HG03565 (cell line): Measurements from ENCODE around the gene GRM1.

Experiments
- ATAC-seq: cut with Tn5 transposase; IDR thresholded peaks from one replicate; pipeline ENCODE4 v1.9.1; 2021; ENCODE audit warnings: mild to moderate bottlenecking, moderate library complexity; ENCODE audit not compliant: unreplicated experiment

Gene GRM1

DNA sequence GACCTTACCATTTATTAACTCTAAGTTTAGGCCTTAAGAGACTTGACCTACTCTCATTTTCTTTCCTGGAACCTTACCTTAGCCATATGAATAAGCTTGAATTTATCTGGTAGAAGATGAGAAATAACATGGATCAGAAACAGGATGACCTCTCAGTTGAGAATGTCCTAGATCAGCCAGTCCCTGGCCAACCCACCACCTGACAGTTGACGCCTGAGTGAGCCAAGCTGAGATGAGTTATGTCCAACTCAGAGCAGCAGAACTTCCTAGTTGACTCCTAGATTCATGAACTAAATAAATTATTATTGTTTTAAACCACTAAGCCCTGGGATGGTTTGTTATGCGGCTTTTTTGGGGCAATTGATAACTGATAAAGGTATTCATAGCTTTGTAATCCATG, 281.8 kb downstream of the GRM1 start:
- ATAC-seq: no peak

DNA sequence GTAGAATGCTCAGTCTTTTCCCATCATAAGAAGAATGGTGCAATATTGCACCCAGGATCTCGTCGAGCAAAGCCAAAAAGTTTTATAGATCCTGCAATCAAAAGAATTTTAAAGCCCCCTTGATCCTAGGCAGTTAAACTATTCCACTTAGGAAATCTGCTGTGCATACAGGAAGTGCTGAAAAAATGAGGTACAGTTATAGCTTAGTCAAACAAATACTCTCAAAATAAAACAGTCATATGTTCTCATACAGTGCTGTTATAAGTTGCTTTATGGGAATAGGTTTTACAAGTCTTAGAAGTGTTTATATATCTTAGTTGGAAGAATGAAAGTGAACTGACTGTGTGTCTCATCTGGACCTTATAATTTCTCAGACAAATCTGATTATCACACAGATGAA, 282.2 kb downstream of the GRM1 start:
- no peak for ATAC-seq

DNA sequence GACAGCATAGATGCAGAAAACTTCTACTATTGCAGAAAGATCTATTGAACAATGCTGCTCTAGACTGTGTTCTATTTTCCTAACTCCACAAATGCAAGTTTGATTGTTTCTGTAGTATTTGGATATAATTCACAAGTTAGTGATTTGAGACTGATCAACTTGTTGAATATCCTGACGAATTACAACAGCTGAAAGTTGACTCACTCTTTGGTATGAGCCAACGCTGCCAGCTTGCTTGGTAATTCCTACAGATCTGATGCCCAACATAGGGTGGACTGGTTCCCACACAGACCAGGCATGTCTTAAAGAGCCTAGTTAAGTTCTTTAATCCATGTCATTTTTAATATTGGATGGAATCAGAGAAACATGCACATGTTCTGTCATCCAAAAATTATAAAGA, 283.7 kb downstream of the GRM1 start:
- ATAC-seq: no peak

DNA sequence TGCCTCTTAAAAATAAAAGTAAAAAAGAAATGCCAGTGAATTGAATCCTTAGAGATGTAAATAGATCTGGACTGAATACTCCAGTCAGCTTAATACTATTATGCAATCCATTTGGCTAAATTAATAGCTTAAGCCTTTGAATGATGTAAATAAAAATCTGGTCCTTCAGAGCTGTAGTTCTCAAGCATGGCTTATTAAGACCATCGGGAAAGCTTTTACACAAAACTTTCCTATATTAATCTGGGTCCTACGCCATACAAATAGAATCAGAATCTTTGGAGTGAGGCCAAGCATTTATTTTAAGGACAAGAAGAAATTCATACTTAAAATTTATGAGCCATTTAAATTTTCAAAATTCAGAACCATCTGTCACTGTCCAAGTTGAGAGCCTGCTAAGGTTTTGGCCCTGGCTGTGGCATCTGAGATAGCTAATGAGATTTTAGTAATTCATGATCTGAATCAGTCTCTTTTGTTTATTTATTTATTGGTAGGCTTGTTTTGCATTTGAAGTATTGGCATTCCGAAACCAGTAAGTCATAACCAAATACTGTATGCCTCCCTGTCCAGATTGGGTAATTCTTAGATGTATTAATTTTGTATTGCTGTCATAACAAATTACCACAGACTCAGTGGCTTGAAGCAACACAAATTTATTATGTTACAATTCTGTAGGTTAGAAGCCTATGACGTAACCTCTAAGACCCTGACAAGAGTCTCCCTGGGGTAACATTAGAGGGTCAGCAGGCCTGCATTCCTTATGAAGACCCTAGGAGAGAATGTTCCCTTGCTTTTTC, 286.7 kb downstream of the GRM1 start:
- no peak for ATAC-seq

DNA sequence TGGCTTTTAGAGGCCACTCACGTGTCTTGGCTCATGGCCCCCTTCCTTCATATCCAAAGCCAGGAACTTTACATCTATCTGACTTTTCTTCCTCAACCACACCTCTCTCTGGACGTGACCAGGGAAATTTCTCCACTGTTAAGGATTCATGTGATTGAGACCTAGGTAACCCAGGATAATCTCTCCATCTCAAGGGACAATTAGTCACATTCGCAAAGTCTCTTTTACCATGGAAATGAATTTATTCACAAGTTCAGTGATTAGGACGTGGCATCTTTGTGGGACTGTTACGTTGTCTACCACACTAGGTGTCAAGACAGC, 287.3 kb downstream of the GRM1 start:
- ATAC-seq: no peak

DNA sequence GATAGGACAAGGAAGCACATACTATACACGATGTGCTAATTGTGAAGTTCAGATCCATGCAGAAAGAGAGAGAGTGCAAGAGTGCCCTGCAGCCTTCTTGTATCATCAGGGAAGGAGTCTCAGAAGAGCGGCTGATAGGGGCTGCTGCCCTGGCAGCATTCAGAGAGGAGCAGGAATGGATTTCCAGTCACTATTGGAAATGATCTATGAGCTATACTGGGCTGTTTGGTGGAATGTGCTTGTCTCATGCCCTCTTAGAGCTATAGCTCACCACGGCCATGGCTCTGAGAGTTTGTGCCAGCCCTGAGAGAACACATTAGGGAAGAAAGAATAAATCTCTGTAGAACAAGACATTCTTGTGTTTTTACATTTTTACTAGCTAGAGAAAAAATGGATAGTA, 302.2 kb downstream of the GRM1 start:
- ATAC-seq: no peak

DNA sequence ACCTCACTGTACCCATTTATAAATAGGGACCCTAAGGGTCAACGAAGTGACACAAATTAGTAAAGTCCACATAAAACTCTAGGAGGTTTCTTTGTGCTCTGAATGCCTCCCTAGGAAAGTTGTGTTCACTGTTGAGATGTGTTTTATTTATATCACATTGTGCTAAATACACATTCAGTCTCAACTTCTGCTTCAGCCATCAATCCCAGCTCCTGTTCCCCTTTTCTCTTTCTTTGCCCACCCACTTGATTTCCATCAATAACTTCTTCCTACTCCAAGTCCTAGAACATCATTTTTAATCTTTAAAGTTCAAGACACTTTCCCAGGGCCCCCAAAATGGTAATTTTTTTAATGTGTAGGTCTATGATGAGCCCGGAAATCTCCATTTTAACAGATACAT, 306.5 kb downstream of the GRM1 start:
- no peak for ATAC-seq

DNA sequence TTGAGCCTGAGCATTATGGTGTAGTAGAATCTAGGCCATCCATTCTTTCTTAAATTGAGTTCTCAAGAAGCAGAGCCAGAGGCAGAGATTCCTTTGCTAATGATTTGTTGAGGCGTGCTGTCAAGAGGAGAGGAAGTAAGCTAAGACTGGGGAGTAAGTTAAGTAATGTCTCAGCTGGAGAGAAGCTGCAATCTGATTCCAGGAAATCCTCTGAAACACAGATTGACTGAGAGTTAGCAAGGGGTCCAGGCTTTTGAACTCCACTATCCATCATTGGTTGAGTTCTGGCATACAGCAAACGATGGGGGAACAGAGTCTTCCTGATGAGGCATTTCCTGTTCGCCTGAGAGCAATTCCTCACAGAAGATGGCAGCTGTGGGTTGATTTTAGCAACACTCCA, 307.3 kb downstream of the GRM1 start:
- no peak for ATAC-seq

DNA sequence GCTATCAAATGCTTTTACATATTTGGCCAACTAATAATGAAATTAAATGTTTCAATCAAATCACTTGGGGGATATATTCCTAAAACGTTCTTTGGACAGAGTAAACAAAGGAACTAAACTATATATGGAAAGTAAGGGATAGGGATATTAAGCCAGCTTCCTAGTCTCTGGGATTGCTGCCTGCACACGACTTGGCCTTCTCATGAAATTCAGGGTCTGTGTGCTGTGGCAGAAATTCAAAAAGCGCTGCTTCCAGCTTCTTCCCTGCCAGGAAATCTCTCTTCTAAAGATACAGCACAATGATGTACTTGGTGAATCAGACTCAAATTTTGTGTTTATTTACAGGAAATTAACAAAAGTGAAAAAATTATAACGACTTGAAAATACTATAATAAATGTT, 308.5 kb downstream of the GRM1 start:
- ATAC-seq: no peak

DNA sequence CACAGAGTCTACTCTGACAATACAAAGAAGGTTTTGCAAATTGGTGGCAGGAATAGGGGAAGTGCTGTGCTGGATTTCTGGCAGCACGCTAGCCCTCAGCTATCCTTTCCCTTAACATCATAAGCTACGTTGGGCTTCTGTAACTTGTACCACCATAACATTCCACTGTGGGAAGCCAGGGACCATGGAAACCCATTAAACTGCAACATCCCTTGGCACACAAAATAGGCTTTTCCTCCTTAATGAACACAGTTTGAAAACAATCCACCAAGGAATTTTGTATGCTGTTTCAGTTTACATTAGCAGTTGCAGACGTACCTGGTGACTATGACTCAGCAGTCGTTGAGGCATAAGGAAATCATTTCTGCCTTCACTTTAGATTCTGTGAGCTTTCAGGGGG, 310.9 kb downstream of the GRM1 start:
- no peak for ATAC-seq

DNA sequence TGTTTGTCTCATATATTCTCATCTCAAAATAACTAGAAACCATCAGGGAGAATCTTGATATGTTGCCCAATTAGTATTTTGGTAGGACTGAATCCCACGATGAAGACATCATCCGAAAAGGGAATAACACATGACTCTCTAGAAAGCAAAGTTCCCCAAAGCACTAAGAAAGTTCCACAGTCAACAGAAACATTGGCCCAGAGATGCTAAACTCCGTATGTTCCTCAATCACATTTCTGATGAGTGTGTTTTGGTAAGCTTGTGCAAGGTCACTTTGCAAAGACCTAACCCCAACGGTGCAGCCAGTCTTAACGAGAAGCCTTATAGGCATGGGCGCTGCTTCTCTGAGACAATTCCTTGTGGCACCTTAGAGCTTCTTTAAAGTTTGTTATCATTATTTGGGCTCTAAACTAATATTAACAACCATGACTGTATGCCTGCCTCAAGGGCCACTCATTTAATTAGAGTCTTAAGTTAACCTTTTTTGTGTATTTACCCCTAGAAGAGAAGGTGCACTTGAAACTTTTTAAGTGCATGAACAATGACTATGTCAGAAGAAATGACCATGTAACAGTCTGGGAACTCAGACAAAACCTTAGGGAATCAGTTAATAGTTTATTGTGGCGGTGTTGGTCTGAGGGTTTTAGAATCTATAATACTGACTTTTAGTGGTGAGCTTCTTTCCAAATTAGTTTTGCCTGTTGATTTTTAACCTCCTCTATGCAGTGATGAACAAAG, 312.8 kb downstream of the GRM1 start:
- no peak for ATAC-seq

DNA sequence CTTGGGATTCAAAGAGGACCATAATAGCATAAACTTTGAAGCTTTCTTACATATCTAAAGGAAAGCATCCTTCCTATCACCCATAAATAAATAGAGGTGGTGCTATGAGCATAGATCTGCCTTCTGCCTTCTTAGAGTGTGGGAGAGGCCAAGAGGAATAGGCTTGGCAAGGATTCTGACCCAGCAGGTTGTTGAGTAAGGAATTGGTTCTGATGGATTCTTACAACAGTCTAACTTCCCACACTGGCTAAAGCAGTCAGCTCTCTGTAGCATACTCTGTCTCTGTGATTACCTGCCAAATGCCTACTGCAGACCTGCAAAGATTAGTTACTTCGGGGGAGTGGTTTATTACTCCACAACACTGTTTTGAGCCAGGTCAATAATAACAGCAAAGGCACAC, 316.7 kb downstream of the GRM1 start:
- ATAC-seq: no peak

DNA sequence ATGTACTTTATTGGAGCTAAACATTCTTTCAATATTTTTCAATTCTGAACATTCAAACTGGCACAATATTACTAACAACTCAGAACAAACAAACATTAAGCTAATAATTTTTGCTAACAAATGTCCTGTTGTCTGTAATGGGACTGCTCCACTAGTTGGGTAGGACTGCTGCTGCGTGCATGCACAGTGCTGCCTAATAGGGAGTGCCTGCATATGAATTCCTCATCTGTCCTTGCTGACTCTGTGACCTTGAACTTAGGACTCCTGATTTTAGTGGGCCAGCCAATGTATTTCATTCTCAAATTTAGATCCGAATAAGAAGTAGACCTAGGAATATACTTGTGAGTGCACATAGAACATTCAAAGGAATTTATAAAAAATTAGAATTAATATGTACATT, 318.2 kb downstream of the GRM1 start:
- ATAC-seq: no peak

DNA sequence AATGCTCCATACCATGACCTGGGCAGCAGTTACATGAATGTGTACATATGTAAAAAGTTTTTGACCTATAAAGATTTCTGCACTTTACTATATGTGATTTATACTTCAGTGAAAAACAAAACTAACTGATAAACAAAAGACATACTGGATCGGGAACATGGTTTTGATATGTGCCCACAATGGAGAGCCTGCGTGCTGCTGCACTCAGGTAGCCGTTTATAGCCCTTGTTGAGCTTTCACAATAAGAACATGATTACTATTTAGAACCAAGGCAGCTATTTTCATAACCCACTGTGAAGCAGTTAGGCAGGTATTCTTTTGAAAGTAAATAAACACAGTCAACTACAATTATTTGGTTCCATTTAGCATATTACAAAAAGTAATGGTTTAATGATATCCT, 318.8 kb downstream of the GRM1 start:
- ATAC-seq: no peak

DNA sequence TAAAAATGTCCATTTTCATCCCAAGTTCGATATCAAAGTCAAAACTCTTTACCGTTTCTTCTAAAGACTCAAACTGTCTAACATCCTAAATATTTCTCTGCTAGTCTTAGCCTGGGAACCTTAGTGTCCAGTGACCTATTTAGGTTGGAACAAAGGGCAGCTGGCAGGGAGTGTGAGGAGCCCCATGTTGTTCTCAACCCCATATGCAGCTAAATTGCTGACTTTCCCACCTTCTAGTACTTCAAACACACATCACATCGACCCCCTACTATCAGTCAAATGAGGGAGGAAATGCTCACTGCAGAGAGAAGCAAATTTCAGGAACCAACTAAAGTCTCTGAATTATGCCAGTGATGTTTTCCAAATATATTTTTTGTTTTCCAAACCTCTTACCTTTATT, 322.2 kb downstream of the GRM1 start:
- no peak for ATAC-seq

DNA sequence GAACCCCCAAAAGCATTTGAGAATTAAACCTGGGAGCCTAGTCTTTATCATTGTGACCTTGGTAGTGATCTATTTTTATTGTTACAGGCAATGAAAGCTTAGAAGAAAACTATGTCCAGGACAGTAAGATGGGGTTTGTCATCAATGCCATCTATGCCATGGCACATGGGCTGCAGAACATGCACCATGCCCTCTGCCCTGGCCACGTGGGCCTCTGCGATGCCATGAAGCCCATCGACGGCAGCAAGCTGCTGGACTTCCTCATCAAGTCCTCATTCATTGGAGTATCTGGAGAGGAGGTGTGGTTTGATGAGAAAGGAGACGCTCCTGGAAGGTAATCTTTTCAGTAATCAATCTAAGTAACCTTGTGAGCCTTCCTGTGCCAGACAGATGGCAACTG, 323.3 kb downstream of the GRM1 start:
- no peak for ATAC-seq

DNA sequence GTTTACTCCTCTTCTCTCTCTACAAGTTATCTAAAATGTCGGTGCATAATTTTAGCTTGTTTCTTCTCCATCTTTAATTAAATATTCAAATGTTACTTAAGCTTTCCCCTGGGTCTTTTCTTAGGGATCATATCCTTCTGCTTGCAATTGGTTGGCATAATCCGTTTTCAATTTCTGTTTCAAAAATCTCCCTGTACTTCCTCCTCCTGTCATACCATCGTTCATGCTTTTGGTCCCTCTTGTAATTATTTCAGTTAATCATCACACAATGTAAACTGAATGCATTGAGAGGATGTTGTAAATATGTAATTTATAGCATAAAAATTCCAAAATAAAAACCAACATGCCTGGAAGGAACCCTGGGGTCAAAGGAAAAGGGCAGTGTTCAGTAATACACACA, 325.6 kb downstream of the GRM1 start:
- ATAC-seq: no peak

DNA sequence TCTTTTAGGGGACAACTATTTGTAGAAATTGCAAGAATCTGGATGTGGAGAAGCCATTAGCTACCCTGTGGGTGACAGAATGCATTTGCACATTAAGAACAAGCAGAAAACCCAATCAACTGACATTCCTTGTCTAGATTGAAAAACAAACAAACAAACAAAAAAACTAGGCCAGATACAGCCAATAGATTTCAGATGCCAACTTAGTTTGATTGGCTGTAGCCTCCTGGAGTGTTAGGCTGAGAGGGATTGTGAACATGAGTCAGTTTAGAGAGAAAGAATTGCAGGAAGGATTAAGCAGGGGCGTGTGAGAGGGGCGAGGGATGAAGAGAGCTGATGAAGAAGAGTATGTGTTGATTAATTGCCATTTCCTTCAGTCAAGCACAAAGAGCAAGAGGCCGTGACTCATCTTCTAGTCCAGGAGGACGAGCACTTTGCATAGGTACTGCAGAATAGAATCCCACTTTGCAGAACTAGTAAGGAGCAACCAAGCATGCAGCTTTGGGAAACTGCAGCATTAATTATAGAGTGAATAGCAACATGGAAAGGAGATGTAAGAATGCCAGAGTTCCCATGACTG, 326.7 kb downstream of the GRM1 start:
- ATAC-seq: no peak

DNA sequence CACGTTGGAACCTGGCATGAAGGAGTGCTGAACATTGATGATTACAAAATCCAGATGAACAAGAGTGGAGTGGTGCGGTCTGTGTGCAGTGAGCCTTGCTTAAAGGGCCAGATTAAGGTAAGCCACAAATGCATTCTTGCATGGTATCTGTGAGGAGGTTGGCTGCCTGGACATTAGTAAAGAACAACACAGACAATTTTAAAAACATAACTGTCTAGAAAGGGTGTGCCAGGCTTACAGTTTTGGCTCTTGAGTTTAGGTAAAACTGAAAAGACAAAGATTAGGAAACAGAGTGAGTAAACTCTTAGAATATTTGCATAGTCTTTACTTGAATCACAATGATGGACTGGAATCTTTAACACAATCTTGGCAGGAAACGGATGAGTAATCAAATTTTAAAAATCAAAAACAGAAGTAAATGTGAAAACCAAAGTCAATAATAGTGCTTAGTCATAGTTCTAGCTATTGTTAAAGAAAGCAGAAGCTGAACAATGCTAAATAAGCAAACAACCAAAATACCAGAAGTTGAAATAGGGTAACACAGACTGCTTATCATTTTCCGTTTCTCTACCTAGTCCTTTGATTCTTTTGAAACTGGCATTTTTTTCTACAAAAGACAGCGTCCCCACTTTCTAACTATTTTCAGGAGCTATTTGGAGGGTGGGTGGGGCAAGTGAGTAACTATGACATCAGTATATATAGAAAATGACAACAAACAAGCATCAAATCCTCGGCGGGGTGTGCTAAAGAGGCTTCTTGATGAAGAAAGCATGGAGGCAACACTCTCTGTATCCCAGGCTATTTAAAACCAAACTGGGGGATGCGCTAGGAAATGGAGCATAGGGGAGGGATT, 328.9 kb downstream of the GRM1 start:
- peak; percentile 64 for ATAC-seq

DNA sequence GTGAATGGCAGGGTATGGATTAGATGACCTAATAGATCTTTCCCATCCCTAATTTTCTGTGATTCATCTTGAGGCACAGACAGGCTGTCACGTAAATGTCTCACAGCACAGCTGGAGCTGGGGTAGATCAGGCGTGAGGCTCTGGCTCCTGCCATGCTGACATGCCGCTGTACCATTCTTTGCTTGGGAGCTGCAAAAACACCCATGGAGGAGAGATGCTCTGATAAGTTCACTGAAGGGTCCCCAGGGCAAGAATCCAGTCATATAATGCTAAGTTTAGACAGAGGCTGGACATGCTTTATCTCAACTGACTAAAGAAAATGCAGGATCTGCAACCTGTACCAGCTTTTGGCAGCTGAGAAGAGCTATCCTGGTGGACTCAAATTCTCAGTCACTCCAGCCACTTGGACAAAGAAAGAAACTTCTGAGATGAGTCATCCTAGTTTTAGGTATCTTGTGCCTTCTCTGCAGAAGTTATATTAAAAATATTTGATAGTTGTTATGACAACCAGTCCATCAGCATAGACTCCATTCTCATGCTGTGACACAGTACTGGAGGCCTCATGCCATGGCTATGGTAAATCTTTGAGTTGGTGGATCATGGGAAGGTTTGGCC, 329.7 kb downstream of the GRM1 start:
- no peak for ATAC-seq

DNA sequence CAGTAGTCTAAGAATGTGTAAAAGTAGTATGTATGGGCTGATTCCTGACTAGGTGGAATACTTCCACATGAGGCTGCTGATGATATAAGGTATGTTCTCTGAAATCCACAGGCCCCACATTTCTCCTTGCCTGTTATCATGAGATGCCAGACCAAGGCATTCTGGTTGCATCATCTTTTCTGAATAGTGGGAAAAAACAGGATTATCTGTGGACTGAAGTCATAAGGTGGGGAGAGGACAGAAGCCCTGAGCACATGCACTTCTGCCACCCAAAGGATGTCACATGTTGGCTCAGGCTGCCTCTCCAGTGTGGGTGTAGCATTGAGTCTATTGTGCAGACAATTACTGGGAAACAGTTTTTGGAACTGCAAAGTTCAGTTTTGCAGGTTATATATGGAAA, 330.3 kb downstream of the GRM1 start:
- ATAC-seq: no peak
